GM21576 (cell line): Measurements from ENCODE around the gene GMDS.
"Not testable (repeated sequence)": the region's sequence is repeated elsewhere in the genome, so short reads cannot be mapped to it uniquely, and the experiment has no call there.

Experiments used
- ATAC-seq: cut with Tn5 transposase; IDR thresholded peaks from one replicate; pipeline ENCODE4 v1.9.1; 2021; ENCODE audit warnings: mild to moderate bottlenecking, moderate library complexity; ENCODE audit not compliant: unreplicated experiment

The GMDS gene

DNA sequence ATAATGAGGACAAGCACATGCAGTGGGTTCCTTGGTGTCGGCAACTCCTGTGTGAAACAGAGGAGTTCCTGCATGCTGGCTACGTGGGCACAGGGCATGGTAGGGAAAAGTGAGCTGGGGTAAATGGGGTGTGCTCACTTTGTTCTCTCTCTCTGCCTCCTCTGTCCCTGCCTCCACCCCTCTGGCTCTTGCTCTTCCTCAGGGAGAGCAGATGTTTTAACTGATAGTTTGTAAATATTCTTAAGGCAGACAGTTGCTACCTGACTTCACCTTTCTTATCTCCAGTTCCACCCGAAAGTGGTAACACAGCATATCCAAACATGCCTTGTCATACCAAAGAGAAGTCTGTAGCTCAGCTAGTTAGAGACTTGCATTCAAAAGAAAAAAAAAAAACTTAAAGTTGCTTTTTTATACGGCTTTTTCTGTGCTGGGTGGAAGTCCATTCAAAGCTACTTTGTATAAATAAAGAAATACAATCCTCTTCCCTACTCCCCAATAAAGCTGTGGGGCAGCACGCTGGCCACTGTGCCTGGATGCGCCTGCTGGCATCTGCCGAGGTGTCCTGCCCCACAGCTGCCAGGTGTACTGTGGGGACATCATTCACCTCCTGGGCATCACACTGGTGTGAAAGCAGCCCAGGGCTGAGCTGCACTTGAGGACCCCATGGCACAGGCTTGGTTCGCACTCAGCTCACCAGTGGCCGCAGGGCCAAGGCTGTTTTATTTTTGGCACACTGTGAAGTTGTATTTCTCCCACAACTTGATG is 542.1 kb downstream of the GMDS start:
- ATAC-seq, result no peak

DNA sequence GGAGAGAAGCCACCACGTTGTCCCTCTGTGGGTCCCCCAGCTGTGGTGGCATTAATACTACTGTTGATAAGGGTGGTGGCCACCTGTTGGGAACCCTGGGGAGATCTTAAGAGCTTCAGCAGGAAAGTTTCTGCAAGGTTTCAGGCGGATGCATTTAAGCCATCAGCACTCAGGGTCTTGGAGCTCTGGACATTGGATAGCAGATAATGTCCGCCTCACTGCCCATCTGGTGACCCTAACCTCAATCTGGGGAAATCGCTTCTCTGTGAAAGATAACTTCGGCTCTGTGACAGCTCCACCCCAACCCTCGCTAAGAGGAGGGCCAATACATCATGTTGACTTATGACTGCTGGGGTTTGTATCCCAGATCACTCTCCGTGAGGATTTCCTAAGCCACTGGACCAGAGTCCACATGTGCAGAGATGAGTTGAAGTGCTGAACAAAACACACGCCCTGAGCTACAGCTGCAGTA is 542.8 kb downstream of the GMDS start:
- no peak for ATAC-seq

DNA sequence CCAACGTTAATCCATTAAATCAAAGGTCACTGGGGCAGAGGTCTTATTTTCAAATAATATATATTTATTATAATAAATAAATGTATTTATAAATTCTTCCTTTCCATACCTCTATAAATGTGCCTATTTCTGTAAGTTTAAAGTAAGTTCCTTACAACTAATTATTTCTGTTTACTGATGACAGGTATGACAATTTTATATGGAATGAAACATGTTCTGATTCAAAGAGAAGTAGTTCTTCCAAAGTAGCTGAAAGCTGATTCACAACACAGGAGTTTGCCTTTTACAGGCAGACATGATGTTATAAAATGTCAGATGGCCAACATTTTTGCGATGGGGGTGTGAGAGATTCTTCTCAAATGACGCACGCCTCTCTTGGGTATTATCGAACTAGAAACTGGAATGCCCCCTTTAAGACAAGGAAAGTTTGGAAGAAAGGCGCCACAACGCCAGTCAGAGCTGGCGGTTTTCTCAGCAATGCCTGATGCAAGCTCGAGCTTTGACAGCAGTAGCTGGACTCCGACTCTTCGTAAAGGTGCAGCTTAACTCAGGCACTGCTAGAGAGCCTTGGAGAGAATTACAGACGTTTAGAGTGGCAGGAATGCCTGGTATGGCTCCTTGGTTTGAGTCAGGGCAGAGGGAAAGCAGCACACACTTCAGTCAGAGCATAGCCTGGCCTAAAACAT is 543.6 kb downstream of the GMDS start:
- no peak for ATAC-seq

DNA sequence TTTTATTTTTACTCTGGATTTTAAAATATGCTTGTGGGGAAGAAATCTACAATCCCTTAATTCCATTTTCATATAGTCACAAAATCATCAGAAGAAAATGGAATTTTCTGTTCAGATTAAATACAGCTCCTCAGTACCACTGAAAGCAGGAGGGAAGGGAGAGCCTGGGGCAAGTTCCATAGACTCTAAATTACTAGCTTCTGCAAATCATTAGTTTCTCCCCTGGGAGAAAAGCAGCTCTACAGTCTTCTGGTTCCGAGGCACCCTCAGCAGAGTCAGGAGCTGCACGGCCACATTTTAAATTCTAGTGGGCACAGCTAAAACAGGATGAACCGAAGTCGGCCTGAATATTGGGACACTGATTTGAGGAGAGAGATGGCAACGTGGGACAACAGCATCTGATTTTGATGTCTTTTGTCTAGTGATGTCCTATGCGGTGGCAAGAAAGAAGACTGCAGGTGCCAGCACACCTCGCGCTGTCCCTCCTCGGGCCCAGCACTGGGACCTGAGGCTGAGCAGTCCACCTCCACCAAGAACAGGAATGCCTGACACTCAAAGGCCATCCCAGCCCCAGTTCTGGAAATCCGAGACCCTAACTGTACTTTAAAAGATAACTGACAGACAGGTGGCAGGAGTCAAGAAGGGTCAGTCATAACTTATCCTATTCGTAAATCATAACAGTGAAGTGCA is 545.0 kb downstream of the GMDS start:
- no peak for ATAC-seq

DNA sequence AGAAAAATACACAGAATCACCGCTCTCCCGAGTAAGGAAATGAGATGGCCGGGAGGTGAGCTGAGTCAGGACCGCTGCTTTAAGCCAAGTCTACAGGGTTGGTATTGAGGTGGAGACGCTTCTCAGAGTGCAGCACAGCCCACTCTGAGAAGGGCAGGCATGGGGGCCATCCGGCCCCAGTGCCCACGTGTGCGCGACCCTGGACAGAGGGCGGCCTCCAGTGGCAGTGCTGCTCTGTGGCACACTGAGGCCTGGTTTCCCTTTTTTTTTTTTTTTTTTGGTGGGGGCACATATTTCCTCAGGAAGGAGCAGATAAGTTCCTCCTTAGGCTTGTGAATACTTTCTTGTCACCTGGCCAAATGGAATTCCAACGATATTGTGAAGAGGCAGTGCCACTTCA is 546.9 kb downstream of the GMDS start:
- ATAC-seq, result no peak

DNA sequence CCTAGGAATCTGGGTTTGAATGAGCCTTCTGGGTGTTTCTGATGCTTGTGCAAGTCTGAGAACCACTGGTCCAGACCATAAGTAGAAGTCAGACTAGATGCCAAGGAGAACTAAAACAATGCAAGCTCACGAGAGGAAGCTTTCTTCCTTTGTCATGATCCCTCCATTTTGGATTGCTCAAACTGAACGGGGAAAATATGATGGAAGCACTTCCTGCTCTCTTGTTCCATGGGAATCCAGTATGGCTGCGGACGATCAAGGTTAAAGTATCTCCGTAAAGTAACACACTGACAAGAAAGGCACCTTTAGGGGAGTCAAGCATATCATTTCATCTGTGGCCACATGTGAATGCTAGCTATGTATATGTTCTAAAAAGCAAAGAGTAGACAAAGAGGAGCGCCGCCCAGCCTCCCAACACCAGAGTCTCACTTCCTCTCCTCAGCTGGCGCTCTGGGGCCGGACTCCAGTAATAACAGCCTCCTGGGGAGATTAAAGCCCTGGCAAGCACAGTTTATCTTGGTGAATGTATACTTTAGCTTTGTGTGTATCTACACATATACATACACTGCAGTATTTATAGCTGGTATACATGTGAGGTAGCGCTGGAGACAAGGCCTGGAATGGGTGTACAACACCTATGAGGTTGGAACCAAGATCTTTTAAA is 547.6 kb downstream of the GMDS start:
- ATAC-seq, result no peak

DNA sequence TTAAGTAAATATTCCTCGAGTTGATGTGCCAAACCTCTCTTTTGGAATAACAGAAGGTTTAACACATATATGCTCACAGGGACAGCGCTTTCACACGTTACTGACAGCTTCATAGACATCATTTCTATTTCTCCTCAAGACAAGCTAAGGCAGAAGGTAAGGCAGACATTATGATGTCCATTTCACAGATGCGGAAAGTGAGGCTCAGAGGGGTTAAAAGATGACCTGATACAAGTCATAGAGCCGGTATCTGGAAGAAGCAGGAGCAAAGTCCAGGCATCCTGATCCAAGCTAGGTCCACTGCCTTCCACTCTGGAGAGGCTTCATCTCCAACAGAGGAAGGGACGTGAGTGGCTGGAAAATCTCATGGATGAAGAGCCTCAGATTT is 548.9 kb downstream of the GMDS start:
- ATAC-seq, result no peak

DNA sequence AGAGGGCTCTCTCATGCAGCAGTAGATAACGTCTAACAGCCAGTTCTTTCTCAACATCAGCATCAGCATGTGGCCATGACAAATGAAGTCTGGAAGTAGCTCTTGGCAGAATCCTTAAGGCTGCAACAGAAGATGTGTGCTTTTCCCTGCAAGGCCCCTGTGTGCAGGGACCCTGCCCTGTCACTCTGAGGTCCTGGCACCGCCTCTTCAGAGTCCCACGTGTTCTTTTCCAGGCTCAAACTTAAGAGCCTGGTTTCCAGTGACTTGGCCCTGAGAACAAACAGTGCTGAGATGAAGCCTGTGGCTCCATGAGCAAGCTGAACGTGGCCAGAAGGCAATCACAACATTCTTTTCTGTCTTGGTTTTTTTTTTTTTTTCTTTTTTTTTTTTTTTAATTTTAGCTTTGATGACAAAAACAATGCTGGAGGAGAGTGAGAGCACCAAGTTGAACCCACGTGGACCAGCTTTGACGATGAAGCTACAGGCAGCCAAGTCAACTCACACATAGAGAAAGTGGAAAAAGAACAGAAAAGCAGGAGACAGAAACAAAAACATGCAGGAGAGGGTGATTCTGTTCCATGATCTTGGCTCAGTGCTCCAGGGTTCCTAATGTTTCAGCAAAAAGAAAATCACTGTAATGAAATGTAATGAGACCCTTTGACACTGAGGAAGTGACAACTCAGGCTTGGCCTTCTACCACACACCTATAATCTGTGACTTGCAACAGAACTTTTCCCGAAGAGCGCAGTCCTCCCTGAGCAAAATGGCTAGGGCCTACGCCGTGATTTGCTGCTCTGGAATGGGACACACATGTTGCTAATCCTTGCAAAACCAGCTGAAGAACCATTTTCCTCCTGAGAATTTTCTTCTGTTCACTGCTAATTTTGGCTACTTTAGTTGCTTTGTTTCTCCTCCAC is 549.6 kb downstream of the GMDS start:
- no peak for ATAC-seq

DNA sequence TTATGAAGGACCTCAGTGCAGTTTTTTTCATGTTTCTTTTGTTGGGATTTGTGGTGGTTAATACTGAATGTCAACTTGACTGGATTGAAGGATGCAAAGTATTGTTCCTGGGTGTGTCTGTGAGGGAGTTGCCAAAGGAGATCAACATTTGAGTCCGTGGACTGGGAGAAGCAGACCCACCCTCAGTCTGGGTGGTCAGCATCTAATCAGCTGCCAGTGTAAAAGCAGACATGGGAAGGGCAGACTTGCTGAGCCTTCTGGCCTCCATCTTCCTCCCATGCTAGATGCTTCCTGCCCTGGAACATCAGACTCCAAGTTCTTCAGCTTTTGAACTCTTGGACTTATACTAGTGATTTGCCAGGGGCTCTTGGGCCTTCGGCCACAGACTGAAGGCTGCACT is 553.6 kb downstream of the GMDS start:
- not testable (repeated sequence) for ATAC-seq

DNA sequence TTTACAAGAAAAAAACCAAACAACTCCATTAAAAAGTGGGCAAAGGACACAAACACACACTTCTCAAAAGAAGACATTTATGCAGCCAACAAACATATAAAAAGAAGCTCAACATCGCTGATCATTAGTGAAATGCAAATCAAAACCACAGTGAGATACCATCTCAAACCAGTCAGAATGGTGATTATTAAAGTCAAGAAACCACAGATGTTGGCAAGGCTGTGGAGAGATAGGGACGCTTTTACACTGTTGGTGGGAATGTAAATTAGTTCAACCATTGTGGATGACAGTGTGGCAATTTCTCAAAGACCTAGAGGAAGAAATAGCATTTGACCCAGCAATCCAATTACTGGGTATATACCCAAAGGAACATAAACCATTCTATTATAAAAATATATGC is 554.7 kb downstream of the GMDS start:
- ATAC-seq, result not testable (repeated sequence)

DNA sequence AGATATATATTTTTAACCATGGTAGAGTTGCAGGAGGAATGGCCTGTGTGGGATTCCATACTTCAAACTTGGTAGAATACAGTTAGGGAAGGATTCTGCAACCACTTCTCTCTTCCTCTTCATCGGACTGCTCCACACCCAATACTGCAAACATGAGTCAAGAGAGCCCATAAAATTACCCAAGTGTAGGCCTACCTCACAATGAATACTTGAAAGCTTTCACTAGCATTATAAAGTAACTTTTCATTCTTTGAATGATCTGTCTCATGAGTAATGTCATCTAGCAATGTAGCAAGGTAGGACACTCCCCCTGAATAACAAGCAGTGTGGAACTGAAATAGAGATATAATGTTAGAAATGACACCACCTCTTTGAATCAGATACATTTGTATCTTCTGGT is 556.3 kb downstream of the GMDS start:
- ATAC-seq, result no peak

DNA sequence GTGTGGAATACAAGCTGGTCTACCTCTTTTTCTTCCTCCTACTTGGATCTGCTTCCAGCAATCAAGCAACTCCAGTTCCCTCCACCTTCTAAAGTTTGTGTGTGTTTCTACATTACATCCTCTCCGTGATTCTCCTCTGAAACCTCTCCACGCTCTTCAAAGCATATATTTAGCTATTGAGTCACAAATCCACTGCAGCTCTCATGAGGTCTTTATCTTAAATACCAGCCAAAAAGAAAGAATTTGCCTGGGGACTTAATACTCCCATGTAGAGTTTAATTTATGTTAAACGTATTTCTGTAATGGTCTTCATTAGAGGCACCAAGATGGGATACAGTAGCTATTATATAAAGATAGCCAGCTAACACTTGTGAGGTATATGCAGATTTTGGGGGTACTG is 557.0 kb downstream of the GMDS start:
- ATAC-seq, result no peak

DNA sequence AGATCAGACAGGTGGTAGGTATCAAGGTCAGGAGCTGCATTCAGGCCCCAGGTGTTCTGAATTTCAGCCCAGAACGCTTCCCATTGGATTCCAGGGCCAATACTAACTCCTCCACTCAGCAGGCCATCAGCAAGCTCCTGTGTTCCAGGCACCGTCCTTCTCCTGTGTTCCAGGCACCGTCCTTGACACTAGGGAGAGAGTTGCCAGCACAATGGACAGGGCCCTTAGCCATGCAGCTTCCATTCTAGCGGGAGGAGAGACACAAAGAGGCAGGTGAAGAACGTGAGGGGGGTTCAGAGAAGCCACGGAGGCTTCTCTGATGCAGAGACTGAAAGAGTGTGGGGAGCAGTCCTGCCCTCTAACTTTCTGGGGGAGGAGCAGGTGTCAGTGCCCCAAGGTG is 558.0 kb downstream of the GMDS start:
- no peak for ATAC-seq

DNA sequence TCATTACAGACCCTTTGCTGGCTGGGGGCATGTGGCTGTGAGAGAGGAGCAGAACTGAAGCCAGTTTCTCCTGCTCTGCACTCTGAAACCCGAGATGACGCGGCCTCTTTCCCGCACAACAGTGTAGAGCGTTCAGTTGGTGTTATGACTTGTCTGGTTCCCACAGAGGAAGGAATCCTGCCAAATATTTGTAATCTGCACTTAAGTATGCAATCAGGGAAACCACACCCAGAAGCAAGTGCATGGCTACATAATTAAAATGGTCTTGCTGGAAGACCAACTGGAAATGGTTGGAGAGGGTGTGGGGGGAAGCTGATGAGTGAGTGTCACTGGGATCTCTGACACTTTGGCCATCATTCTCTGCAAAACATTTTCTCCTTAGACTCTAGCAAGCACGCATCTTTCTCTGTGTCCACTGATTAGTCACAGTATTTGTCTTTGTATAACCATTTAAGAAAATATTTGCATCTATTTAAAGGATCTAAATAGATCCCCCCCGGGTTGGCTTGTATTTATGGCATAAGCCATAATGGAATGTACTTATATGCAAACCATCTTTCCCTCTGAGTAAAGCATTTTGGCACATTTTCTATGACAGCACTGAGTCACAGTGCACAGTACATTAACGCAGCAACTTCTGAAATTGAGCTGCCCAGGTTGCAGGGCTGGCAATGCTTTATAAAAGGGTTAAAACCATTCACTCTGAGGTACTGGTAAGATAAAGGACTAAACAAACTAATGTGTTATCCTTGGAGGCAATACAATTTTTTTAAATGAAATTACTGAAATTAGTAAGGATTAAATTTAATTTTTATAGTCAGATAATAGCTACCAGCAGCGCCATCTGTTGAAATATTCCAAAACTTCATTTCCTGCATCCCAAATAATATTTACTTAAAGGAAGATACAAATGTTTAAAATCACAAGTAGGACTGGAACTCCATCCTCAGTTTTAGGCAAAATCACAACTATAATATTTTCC is 559.0 kb downstream of the GMDS start:
- no peak for ATAC-seq

DNA sequence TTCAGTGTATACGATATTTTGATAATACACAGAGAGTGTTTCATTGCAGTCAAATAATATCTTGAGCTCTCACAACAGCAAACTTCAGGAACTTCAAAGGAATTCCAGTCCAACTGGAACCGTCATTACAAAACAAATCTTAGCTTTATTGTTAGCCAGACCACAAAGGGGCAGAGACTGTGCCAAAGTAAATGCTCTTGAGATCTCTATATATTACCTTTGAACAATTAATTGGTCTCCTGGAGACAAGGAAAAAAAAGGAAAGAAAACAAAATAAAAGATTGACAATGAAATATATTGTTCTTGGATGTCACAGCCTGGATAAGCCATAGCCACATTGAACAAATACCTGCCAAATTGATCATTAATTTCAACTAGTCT is 565.7 kb downstream of the GMDS start:
- ATAC-seq, result no peak

DNA sequence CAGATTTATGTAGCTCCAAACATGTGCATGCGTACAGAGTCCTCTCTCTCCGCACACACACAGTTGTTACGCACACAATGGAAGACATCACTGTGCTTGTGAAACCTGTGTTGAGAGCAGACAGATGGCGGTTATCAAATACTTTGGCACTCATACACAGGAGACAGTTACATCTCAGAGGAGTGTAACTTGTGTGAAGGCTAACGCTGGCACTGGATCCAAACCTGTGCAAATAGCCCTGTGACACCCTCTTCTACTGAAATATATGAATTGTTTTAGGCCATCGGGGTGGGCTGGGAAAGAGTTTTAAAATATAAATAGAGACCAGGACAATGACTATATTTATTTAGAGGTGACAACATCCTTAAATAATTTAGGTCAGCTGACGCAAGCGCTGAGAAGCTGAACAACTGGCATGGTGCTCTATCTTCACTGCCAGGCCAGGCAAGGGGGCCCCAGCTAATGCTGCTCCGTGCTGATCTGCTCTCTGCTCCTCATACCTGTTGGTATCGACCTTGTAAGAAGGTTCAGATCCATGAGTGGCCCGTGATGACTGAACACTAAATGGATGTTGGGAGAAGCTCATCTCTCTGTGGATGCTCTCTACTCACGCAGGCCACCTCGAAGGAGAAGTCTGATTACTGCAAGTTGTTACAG is 566.2 kb downstream of the GMDS start:
- no peak for ATAC-seq

DNA sequence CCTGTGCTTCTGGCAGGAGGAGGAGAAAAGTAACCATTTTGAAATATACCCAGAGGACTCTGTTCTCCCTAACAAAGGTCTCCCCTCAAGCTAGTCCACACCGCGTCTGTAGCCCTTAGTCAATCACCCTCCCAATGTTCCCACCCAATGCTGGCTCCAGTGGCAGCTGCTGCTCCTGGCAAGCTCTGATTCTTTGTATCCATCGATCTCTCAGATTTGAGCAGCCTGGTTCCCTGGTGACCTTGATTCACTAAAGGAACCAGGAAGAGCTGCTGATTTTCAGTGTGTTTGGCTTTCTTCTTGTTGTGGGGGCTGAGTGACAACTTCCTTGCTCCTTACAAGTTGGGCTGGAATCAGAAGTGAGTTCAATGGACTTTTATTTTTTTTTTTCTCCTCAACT is 567.2 kb downstream of the GMDS start:
- no peak for ATAC-seq

DNA sequence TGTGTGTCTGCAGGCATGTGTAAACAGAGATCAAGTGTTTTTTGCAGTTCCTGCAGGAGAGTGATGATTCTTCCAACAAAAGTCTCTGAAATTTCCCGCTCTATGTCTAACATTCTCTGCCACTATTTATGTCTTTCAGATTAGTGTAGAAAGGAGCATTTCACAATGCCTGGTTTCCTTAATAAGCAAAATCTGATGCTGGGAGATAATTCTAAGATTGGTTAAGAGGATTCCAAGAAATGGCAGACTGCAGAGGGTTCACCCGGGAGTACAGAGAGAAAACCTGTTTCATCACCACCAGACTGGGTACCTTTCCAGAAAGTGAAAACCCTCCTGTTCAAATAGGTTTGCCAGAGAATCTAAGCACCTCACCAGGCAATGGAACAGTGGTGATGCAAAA is 573.0 kb downstream of the GMDS start:
- no peak for ATAC-seq
